ENCODE results near the gene DCHS1. TPM values are rescaled to one million over a fixed set of nuclear protein-coding genes. Genes with fewer than 3 reads are reported as not detected.

Gene DCHS1
- total RNA-seq, 1 experiment from 2014 or later = 14.2 TPM

DNA sequence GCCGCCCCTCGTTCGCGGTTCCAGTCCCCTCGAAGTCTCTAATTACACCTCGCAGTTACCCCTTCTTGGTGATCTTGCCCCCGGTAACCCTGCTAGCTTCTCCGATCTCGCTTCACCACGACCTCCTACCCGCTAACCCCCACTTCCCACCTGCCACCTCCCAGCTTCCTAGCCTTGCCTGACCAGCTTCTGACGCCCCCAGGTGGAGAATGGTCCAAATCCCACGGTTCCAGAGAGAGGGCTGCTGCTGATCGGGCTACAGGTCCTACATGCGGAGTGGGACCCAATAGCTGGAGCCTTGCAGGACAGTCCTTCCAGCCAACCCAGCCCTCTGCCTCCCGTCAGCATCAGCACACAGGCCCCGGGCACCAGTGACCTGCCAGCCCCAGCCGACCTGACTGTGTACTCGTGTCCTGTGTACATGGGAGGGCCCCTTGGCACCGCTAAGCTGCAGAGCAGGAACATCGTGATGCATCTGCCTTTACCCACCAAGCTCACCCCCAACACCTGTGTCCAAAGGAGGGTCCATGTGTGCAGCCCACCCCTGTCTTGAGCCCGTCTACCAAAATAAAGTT lies 84.1 kb downstream of the DCHS1 start:
- Mint-ChIP-seq H3K4me1 (peaks cover 7% of the 10 kb centered on the region), H3K36me3 (no peaks in the 10 kb centered on the region), H3K27me3 (ENCODE audit: low read depth) (no peaks in the 10 kb centered on the region; the same call in 1 of the 2 replicates), H3K4me3 (no peak overlapping the region), H3K9me3 (no peaks in the 10 kb centered on the region), H3K27ac (no peak overlapping the region)
- TF ChIP-seq ARID4B (CRISPR knock-in tag; IDR thresholded peaks at IDR 0.05; ENCODE audit: borderline replicate concordance) = no peak
- ATAC-seq (peak; percentile 60), DNase-seq (ENCODE audit: low spot score) (peak; percentile 45)
- POLR2A ChIA-PET = interaction anchor here (1.1 kb wide), 1 partner anchor 40 kb away, joined by 4 read pairs; the partner anchor contains the start of gene TAF10
- CTCF ChIA-PET = interaction anchor here (0.8 to 2.6 kb wide), 19 partner anchors 8 to 213 kb away, joined by 3 to 22 read pairs (median 3); partner anchors contain the start of gene TAF10

Other genes with a start within 250 kb of the DCHS1 start
- gene APBB1, start 236.7 kb downstream of the DCHS1 start, total RNA-seq (2021) = 32.1 to 33.1 TPM (median 32.7 TPM) in 3 replicates
- gene HPX, start 214.8 kb downstream of the DCHS1 start, total RNA-seq (2021) = 1.4 to 2.4 TPM (median 1.7 TPM) in 3 replicates
- 16.6 to 21.3 TPM (median 19.0 TPM) in 3 replicates for gene TRIM3, start 181.9 kb downstream of the DCHS1 start, total RNA-seq (2021)
- 46.0 to 53.1 TPM (median 46.1 TPM) in 3 replicates for gene ARFIP2, start 174.5 kb downstream of the DCHS1 start, total RNA-seq (2021)
- 35.8 to 42.6 TPM (median 36.1 TPM) in 3 replicates for gene TIMM10B, start 174.3 kb downstream of the DCHS1 start, total RNA-seq (2021)
- gene DNHD1, start 158.5 kb downstream of the DCHS1 start, total RNA-seq (2021) = 10.5 to 11.5 TPM (median 10.9 TPM) in 3 replicates
- 12.5 to 15.0 TPM (median 14.6 TPM) in 3 replicates for gene RRP8, start 52.2 kb downstream of the DCHS1 start, total RNA-seq (2021)
- 97.7 to 112 TPM (median 110 TPM) in 3 replicates for gene ILK, start 52.0 kb downstream of the DCHS1 start, total RNA-seq (2021)
- 165 to 186 TPM (median 178 TPM) in 3 replicates for gene TAF10, start 43.6 kb downstream of the DCHS1 start, total RNA-seq (2021)
- 36.2 to 51.4 TPM (median 44.8 TPM) in 3 replicates for gene TPP1, start 36.4 kb downstream of the DCHS1 start, total RNA-seq (2021)
- gene MRPL17, start 27.5 kb upstream of the DCHS1 start, total RNA-seq (2021) = 68.1 to 77.1 TPM (median 70.1 TPM) in 3 replicates
- gene OR2AG2, start 116.2 kb upstream of the DCHS1 start, total RNA-seq (2021) = 0.09 to 0.21 TPM (median 0.17 TPM) in 3 replicates
- not detected in 3 replicates for gene OR2AG1, start 127.2 kb upstream of the DCHS1 start, total RNA-seq (2021)
- gene OR6A2, start 143.9 kb upstream of the DCHS1 start, total RNA-seq (2021) = 0.07 to 0.27 TPM (median 0.07 TPM) in 3 replicates
- not detected in 3 replicates for gene OR10A5, start 189.9 kb upstream of the DCHS1 start, total RNA-seq (2021)
- gene OR10A2, start 207.2 kb upstream of the DCHS1 start, total RNA-seq (2021) = not detected in 3 replicates
- not detected in 3 replicates for gene OR10A4, start 220.8 kb upstream of the DCHS1 start, total RNA-seq (2021)
- 0.16 to 0.26 TPM (median 0.23 TPM) in 3 replicates for gene OR2D2, start 236.7 kb upstream of the DCHS1 start, total RNA-seq (2021)